Measurements from ENCODE around the gene ZNF606.

DNA sequence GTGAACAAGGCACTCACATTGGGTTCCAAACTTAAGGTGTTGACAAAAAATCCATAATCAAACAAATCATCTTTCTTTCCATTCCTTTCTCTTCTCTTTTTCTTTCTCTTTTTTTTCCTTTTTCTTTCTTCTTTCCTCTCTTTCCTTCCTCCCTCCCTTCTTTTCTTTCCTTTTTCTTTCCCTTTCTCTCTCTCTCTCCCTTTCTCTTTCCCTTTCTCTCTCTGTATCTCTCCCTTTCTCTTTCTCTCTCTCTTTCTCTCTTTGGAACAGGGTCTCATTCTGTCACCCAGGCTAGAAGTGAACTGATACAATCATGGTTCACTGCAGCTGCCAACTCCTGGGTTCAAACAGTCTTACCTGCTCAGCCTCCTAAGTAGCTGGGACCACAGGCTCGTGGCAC lies 40.8 kb downstream of the ZNF606 start:
- TF ChIP-seq SMC3 (IDR thresholded peaks at IDR 0.05) (no peak), FOSL2 (IDR thresholded peaks at IDR 0.05) (no peak), FOSL2 (CRISPR knock-in tag; IDR thresholded peaks at IDR 0.05) (no peak)
- TF ChIP-seq, protein P1, sequence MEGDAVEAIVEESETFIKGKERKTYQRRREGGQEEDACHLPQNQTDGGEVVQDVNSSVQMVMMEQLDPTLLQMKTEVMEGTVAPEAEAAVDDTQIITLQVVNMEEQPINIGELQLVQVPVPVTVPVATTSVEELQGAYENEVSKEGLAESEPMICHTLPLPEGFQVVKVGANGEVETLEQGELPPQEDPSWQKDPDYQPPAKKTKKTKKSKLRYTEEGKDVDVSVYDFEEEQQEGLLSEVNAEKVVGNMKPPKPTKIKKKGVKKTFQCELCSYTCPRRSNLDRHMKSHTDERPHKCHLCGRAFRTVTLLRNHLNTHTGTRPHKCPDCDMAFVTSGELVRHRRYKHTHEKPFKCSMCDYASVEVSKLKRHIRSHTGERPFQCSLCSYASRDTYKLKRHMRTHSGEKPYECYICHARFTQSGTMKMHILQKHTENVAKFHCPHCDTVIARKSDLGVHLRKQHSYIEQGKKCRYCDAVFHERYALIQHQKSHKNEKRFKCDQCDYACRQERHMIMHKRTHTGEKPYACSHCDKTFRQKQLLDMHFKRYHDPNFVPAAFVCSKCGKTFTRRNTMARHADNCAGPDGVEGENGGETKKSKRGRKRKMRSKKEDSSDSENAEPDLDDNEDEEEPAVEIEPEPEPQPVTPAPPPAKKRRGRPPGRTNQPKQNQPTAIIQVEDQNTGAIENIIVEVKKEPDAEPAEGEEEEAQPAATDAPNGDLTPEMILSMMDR (IDR thresholded peaks at IDR 0.05), result no peak

Data from A549 (cell line).